GM12878 (cell line): ENCODE data around the gene NTSR1. TPM values are rescaled to one million over a fixed set of nuclear protein-coding genes. Genes with fewer than 3 reads are reported as not detected.

Experiments
- BHLHE40 ChIP-seq, 2 experiments: fragments of 450-650 bp in 1 of 2; IDR thresholded peaks; 2 replicates each; pipeline ENCODE4 v1.6.1; 2011 to 2017; ENCODE audit warnings: low read depth in 2 of 2, borderline replicate concordance in 1 of 2, improper control_type of control experiment in 1 of 2, low read length in 1 of 2, mild to moderate bottlenecking in 1 of 2
- CEBPB ChIP-seq, 2 experiments: fragments of 150-350 bp in 1 of 2; IDR thresholded peaks; 2 replicates each; pipeline ENCODE4 v1.6.1; 2012 to 2014; ENCODE audit warnings: low read depth in 2 of 2, low read length in 2 of 2, borderline replicate concordance in 1 of 2, inconsistent platforms in 1 of 2
- CHD2 ChIP-seq: IDR thresholded peaks from 2 replicates; pipeline ENCODE4 v1.6.1; 2011; ENCODE audit warnings: low read depth, low read length, improper control_type of control experiment, borderline replicate concordance
- CHD4 ChIP-seq: fragments of 200-600 bp; sonication (generic); IDR thresholded peaks from 2 replicates; pipeline ENCODE4 v1.6.1; 2016; ENCODE audit warnings: mild to moderate bottlenecking
- CREB1 ChIP-seq: IDR thresholded peaks from 2 replicates; pipeline ENCODE4 v1.6.1; 2012; ENCODE audit warnings: low read depth, mild to moderate bottlenecking, inconsistent platforms
- EZH2 ChIP-seq: IDR thresholded peaks from 2 replicates; pipeline ENCODE4 v1.6.1; 2012; ENCODE audit warnings: low read depth, mild to moderate bottlenecking, control low read depth, inconsistent platforms, low read length, borderline replicate concordance; ENCODE audit not compliant: control insufficient read depth
- HCFC1 ChIP-seq: fragments of 150-350 bp; IDR thresholded peaks from 2 replicates; pipeline ENCODE4 v1.6.1; 2014; ENCODE audit warnings: low read length
- KLF5 ChIP-seq: fragments of 450-650 bp; IDR thresholded peaks from 2 replicates; pipeline ENCODE4 v1.6.1; 2014; ENCODE audit warnings: mild to moderate bottlenecking; ENCODE audit not compliant: partially characterized antibody
- MTA2 ChIP-seq: fragments of 450-650 bp; IDR thresholded peaks from 2 replicates; pipeline ENCODE4 v1.6.1; 2016; ENCODE audit warnings: low read depth, mild to moderate bottlenecking, moderate library complexity
- NR2F1 ChIP-seq: fragments of 450-650 bp; conservative IDR thresholded peaks from 2 replicates; pipeline ENCODE4 v1.6.1; 2017; ENCODE audit warnings: mild to moderate bottlenecking
- PAX8 ChIP-seq: fragments of 450-650 bp; IDR thresholded peaks from 2 replicates; pipeline ENCODE4 v1.6.1; 2017; ENCODE audit warnings: mild to moderate bottlenecking, moderate library complexity
- POLR2A ChIP-seq: IDR thresholded peaks from 2 replicates; pipeline ENCODE4 v1.6.1; 2011; ENCODE audit warnings: low read depth, mild to moderate bottlenecking, low read length
- POLR2AphosphoS5 ChIP-seq: IDR thresholded peaks from 2 replicates; pipeline ENCODE4 v1.6.1; 2011; ENCODE audit warnings: mild to moderate bottlenecking, low read length, inconsistent platforms
- POU2F2 ChIP-seq: IDR thresholded peaks from 3 replicates; pipeline ENCODE4 v1.6.1; 2011; ENCODE audit warnings: low read depth, mild to moderate bottlenecking, low read length, borderline replicate concordance
- RFX5 ChIP-seq: IDR thresholded peaks from 2 replicates; pipeline ENCODE4 v1.6.1; 2011; ENCODE audit warnings: low read depth, low read length, improper control_type of control experiment
- SMAD1 ChIP-seq: fragments of 450-650 bp; IDR thresholded peaks from 2 replicates; pipeline ENCODE4 v1.6.1; 2018; ENCODE audit warnings: mild to moderate bottlenecking, low read depth; ENCODE audit not compliant: partially characterized antibody
- SMC3 ChIP-seq: IDR thresholded peaks from 2 replicates; pipeline ENCODE4 v1.6.1; 2011; ENCODE audit warnings: low read length, improper control_type of control experiment, borderline replicate concordance
- SP1 ChIP-seq: IDR thresholded peaks from one replicate; pipeline ENCODE4 v1.6.1; 2011; ENCODE audit warnings: low read depth, low read length
- TCF3 ChIP-seq: IDR thresholded peaks from 2 replicates; pipeline ENCODE4 v1.6.1; 2012; ENCODE audit warnings: low read depth, mild to moderate bottlenecking, low read length, borderline replicate concordance; ENCODE audit not compliant: insufficient read depth
- ZNF622 ChIP-seq: fragments of 450-650 bp; IDR thresholded peaks from 2 replicates; pipeline ENCODE4 v1.6.1; 2017; ENCODE audit warnings: mild to moderate bottlenecking, inconsistent platforms
- polyA plus RNA-seq, 11 experiments: library from polyadenylated mRNA; depleted of rRNA in 4 of 11; unstranded in 6 of 11; stranded (reverse) in 5 of 11; fragments of >200 nt; fragmentation: Nextera tagmentation in 4 of 11; fragmentation: Illumina TruSeq in 1 of 11; extraction: Ambion mirVana in 4 of 11; extraction: Trizol in 1 of 11; gene quantifications; 1 replicate in 1 of 11; 2 replicates in 10 of 11; pipeline versions ENCODE4 v1.2.1 to v1.2.3, GENCODE V29; 2011 to 2016; ENCODE audit warnings: inconsistent platforms in 2 of 11, missing spikeins in 2 of 11, low read depth in 1 of 11
- total RNA-seq, 4 experiments: library from RNA; depleted of rRNA in 3 of 4; stranded (reverse); fragments of >200 nt in 3 of 4; fragmentation: Illumina TruSeq in 1 of 4; extraction: Trizol in 1 of 4; gene quantifications; 2 replicates each; pipeline versions ENCODE4 v1.2.1 to v1.2.3, GENCODE V29; 2013 to 2021
- TF ChIP-seq, protein P1 (sequence below): fragments of 450-650 bp; IDR thresholded peaks from 2 replicates; pipeline ENCODE4 v1.6.1; 2017; ENCODE audit warnings: mild to moderate bottlenecking, moderate library complexity
- TF ChIP-seq, protein P2 (sequence below): fragments of 450-650 bp; formaldehyde crosslinking; IDR thresholded peaks from 2 replicates; pipeline ENCODE4 v1.5.0; 2022; ENCODE audit warnings: mild to moderate bottlenecking, missing genetic modification characterization
- TF ChIP-seq, protein P3 (sequence below): IDR thresholded peaks from 2 replicates; pipeline ENCODE4 v1.6.1; 2011; ENCODE audit warnings: borderline replicate concordance, low read depth, mild to moderate bottlenecking, moderate library complexity, mixed read lengths, low read length; ENCODE audit not compliant: insufficient read depth; ENCODE audit errors: extremely low read length

Gene NTSR1
- total and polyA plus RNA-seq, 10 of the 15 experiments (the other 5 are each of a cell fraction or from before 2014, with no cell fraction given) = not detected

DNA sequence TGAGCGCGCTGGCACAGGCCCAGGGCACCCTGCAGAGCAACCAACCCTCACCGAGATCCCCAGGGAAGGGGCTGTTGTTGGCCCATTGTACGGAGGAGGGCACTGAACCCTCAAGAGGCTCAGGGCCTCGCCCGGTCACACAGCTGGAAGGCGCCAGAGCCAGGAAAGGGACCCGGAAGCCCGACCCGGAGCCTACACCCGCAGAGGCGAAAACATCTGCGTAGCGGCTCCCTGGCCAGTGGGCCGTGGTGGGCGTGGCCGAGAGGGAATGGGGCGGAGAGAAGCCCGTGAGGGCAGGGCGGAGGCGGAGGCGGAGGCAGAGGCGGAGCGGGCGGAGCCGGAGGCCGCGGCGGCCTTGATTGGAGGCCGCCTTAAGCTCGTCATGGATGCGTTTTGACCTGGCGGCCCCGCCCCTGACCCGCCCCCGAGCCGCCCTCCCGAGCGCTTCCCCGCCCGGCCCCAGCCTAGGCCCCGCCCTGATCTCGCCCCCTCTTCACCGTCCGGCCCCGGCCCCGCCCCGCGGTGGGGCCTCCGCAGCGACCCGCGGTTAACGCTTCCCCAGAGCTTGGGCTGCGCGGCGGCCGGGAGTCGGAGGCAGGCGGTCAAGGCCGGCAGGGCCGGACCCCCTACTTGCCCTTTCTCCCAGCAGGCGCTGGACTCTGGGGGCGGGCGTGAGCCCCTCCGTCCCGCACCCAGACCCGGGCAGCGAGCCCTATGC lies 85.5 kb downstream of the NTSR1 start (continued):
- TF ChIP-seq, protein P1, sequence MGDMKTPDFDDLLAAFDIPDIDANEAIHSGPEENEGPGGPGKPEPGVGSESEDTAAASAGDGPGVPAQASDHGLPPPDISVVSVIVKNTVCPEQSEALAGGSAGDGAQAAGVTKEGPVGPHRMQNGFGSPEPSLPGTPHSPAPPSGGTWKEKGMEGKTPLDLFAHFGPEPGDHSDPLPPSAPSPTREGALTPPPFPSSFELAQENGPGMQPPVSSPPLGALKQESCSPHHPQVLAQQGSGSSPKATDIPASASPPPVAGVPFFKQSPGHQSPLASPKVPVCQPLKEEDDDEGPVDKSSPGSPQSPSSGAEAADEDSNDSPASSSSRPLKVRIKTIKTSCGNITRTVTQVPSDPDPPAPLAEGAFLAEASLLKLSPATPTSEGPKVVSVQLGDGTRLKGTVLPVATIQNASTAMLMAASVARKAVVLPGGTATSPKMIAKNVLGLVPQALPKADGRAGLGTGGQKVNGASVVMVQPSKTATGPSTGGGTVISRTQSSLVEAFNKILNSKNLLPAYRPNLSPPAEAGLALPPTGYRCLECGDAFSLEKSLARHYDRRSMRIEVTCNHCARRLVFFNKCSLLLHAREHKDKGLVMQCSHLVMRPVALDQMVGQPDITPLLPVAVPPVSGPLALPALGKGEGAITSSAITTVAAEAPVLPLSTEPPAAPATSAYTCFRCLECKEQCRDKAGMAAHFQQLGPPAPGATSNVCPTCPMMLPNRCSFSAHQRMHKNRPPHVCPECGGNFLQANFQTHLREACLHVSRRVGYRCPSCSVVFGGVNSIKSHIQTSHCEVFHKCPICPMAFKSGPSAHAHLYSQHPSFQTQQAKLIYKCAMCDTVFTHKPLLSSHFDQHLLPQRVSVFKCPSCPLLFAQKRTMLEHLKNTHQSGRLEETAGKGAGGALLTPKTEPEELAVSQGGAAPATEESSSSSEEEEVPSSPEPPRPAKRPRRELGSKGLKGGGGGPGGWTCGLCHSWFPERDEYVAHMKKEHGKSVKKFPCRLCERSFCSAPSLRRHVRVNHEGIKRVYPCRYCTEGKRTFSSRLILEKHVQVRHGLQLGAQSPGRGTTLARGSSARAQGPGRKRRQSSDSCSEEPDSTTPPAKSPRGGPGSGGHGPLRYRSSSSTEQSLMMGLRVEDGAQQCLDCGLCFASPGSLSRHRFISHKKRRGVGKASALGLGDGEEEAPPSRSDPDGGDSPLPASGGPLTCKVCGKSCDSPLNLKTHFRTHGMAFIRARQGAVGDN = 0 out of 2 replicates have a peak, but pooled peaks have one; percentile 24
- peak; percentile 55 for TF ChIP-seq KLF5
- peak; percentile 84 for TF ChIP-seq POLR2AphosphoS5
- no peak for TF ChIP-seq HCFC1
- TF ChIP-seq CREB1 = peak; percentile 54; the same call in 1 of the 2 replicates
- TF ChIP-seq RFX5 = peak; percentile 47; the same call in 1 of the 2 replicates
- TF ChIP-seq POLR2A = peak; percentile 89
- TF ChIP-seq SMAD1 = peak; percentile 74
- peak; percentile 93 for TF ChIP-seq SP1
- TF ChIP-seq POU2F2 = peak; percentile 58; the same call in 1 of the 3 replicates
- TF ChIP-seq MTA2 = no peak
- TF ChIP-seq NR2F1 = peak; percentile 41; the same call in 1 of the 2 replicates
- peak in 1 of 2 experiments; percentile 60; a peak in 1 of 4 replicates for TF ChIP-seq BHLHE40 (IDR thresholded peaks at IDR 0.05; ENCODE audit: borderline replicate concordance in 1 of 2, low read depth in 2 of 2, low read length in 1 of 2)
- no peak for TF ChIP-seq EZH2
- TF ChIP-seq SMC3 = no peak
- TF ChIP-seq, protein P2, sequence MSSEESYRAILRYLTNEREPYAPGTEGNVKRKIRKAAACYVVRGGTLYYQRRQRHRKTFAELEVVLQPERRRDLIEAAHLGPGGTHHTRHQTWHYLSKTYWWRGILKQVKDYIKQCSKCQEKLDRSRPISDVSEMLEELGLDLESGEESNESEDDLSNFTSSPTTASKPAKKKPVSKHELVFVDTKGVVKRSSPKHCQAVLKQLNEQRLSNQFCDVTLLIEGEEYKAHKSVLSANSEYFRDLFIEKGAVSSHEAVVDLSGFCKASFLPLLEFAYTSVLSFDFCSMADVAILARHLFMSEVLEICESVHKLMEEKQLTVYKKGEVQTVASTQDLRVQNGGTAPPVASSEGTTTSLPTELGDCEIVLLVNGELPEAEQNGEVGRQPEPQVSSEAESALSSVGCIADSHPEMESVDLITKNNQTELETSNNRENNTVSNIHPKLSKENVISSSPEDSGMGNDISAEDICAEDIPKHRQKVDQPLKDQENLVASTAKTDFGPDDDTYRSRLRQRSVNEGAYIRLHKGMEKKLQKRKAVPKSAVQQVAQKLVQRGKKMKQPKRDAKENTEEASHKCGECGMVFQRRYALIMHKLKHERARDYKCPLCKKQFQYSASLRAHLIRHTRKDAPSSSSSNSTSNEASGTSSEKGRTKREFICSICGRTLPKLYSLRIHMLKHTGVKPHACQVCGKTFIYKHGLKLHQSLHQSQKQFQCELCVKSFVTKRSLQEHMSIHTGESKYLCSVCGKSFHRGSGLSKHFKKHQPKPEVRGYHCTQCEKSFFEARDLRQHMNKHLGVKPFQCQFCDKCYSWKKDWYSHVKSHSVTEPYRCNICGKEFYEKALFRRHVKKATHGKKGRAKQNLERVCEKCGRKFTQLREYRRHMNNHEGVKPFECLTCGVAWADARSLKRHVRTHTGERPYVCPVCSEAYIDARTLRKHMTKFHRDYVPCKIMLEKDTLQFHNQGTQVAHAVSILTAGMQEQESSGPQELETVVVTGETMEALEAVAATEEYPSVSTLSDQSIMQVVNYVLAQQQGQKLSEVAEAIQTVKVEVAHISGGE (CRISPR knock-in tag) = no peak
- TF ChIP-seq ZNF622 = no peak
- TF ChIP-seq, protein P3, sequence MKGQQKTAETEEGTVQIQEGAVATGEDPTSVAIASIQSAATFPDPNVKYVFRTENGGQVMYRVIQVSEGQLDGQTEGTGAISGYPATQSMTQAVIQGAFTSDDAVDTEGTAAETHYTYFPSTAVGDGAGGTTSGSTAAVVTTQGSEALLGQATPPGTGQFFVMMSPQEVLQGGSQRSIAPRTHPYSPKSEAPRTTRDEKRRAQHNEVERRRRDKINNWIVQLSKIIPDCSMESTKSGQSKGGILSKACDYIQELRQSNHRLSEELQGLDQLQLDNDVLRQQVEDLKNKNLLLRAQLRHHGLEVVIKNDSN = no peak
- no peak for TF ChIP-seq CEBPB (IDR thresholded peaks at IDR 0.05; ENCODE audit: borderline replicate concordance in 1 of 2, low read depth in 2 of 2, low read length in 2 of 2)
- no peak for TF ChIP-seq PAX8
- TF ChIP-seq CHD4 = no peak
- 0 out of 2 replicates have a peak, but pooled peaks have one; percentile 11 for TF ChIP-seq CHD2
- TF ChIP-seq TCF3 = peak; percentile 71; the same call in 1 of the 2 replicates
